ENCODE results near the gene DNER. TPM values are rescaled to one million over a fixed set of nuclear protein-coding genes. Genes with fewer than 3 reads are reported as not detected.

DNER gene
- total and polyA plus RNA-seq, 2 donors (not counting 1 experiment from before 2014, with no cell fraction given), result not detected

- Histone ChIP-seq H3K4me2 (replicated peaks; ENCODE audit: low read depth, low read length, poor library complexity, severe bottlenecking) (no peak overlapping the region), H3K4me3 (ENCODE audit: control extremely low read depth in 1 of 5, extremely low read depth in 1 of 5, insufficient read depth in 1 of 5, low read depth in 2 of 5, low read length in 4 of 5) (no peak overlapping the region), H4K20me1 (ENCODE audit: control insufficient read depth, insufficient read depth, low read length, poor library complexity, severe bottlenecking) (no peaks in the 10 kb centered on the region), H3K27ac (ENCODE audit: low read length in 2 of 2) (no peak overlapping the region), H3K9me3 (ENCODE audit: control extremely low read depth in 1 of 3, control insufficient read depth in 2 of 3, insufficient read depth in 1 of 3, low read length in 2 of 3) (peaks cover 0 to 1% (median 0%) of the 10 kb centered on the region in 3 donors), H3K27me3 (replicated peaks in 1 of 4; ENCODE audit: control extremely low read depth in 1 of 4, control insufficient read depth in 3 of 4, insufficient read depth in 4 of 4, low read length in 3 of 4) (peaks cover 0 to 6% (median 0%) of the 10 kb centered on the region in 4 experiments), H3K79me2 (ENCODE audit: control insufficient read depth, insufficient read depth, low read length) (no peaks in the 10 kb centered on the region), H3K36me3 (replicated peaks in 1 of 2; ENCODE audit: control extremely low read depth in 1 of 2, control insufficient read depth in 1 of 2, extremely low read depth in 1 of 2, insufficient read depth in 2 of 2, low read length in 1 of 2) (no peaks in the 10 kb centered on the region), H3K9ac (ENCODE audit: low read length) (no peak overlapping the region), H3K4me1 (ENCODE audit: control insufficient read depth in 2 of 2, insufficient read depth in 2 of 2, low read length in 2 of 2) (no peaks in the 10 kb centered on the region), H2AFZ (ENCODE audit: insufficient read depth, low read depth, low read length, poor library complexity, severe bottlenecking) (no peak overlapping the region)
- H3K4me3 Mint-ChIP-seq, result no peak overlapping the region
- POLR2A ChIA-PET, result no interaction called here
- intact Hi-C loops (cut with micrococcal nuclease), result no loop called here
- TF ChIP-seq CTCF (IDR thresholded peaks at IDR 0.05), result no peak
- TF ChIP-seq EZH2 (IDR thresholded peaks at IDR 0.05; ENCODE audit: borderline replicate concordance, insufficient read depth, low read depth, low read length, poor library complexity, severe bottlenecking), result no peak
- no peak for ATAC-seq (ENCODE audit: low read depth)
- CTCF ChIA-PET, result no interaction called here
- H3K4me1 Mint-ChIP-seq, result no peaks in the 10 kb centered on the region
- no peak for DNase-seq
- H3K27me3 Mint-ChIP-seq, result peaks cover 16% of the 10 kb centered on the region
- 100% methylated on average over 4 of the region's 4 CpGs for WGBS (ENCODE audit: insufficient coverage)
- H3K9me3 Mint-ChIP-seq (ENCODE audit: insufficient read depth), result no peaks in the 10 kb centered on the region
- H3K27ac Mint-ChIP-seq, result no peak overlapping the region
Measured at GRCh38 chr2:229658004-229658403, 56.4 kb downstream of the DNER start.

GRCh38 chr2:229654437-229654836, 59.9 kb downstream of the DNER start:
- no peak for TF ChIP-seq CTCF (IDR thresholded peaks at IDR 0.05)
- no peak for TF ChIP-seq EZH2 (IDR thresholded peaks at IDR 0.05; ENCODE audit: borderline replicate concordance, insufficient read depth, low read depth, low read length, poor library complexity, severe bottlenecking)
- ATAC-seq (ENCODE audit: low read depth) (no peak), DNase-seq (no peak)
- WGBS (ENCODE audit: insufficient coverage), result 79% methylated on average over 2 of the region's 3 CpGs
- no peak overlapping the region for H3K27ac Mint-ChIP-seq
- ChIA-PET CTCF (no interaction called here), POLR2A (no interaction called here)
- H3K27me3 Mint-ChIP-seq, result peaks cover 15% of the 10 kb centered on the region
- Histone ChIP-seq H2AFZ (ENCODE audit: insufficient read depth, low read depth, low read length, poor library complexity, severe bottlenecking) (no peak overlapping the region), H3K79me2 (ENCODE audit: control insufficient read depth, insufficient read depth, low read length) (no peaks in the 10 kb centered on the region), H3K27ac (ENCODE audit: low read length in 2 of 2) (no peak overlapping the region), H3K4me3 (ENCODE audit: control extremely low read depth in 1 of 5, extremely low read depth in 1 of 5, insufficient read depth in 1 of 5, low read depth in 2 of 5, low read length in 4 of 5) (no peak overlapping the region), H3K4me2 (replicated peaks; ENCODE audit: low read depth, low read length, poor library complexity, severe bottlenecking) (no peak overlapping the region), H3K36me3 (replicated peaks in 1 of 2; ENCODE audit: control extremely low read depth in 1 of 2, control insufficient read depth in 1 of 2, extremely low read depth in 1 of 2, insufficient read depth in 2 of 2, low read length in 1 of 2) (no peaks in the 10 kb centered on the region), H3K9me3 (ENCODE audit: control extremely low read depth in 1 of 3, control insufficient read depth in 2 of 3, insufficient read depth in 1 of 3, low read length in 2 of 3) (peaks cover 0 to 1% (median 0%) of the 10 kb centered on the region in 3 donors), H4K20me1 (ENCODE audit: control insufficient read depth, insufficient read depth, low read length, poor library complexity, severe bottlenecking) (no peaks in the 10 kb centered on the region), H3K4me1 (ENCODE audit: control insufficient read depth in 2 of 2, insufficient read depth in 2 of 2, low read length in 2 of 2) (no peaks in the 10 kb centered on the region), H3K9ac (ENCODE audit: low read length) (no peak overlapping the region), H3K27me3 (replicated peaks in 1 of 4; ENCODE audit: control extremely low read depth in 1 of 4, control insufficient read depth in 3 of 4, insufficient read depth in 4 of 4, low read length in 3 of 4) (peaks cover 0 to 5% (median 1%) of the 10 kb centered on the region in 4 experiments)
- intact Hi-C loops (cut with micrococcal nuclease), result no loop called here
- no peaks in the 10 kb centered on the region for H3K4me1 Mint-ChIP-seq
- H3K9me3 Mint-ChIP-seq (ENCODE audit: insufficient read depth), result no peaks in the 10 kb centered on the region
- no peak overlapping the region for H3K4me3 Mint-ChIP-seq
